DND-41 (cell line): Measurements from ENCODE around the gene INPP5J.

Experiments
- ATAC-seq: fragments of 200-7000 bp; cut with Tn5 transposase; 3 replicates; pipeline ENCODE4 v1.9.1; 2021; ENCODE audit warnings: low read depth; ENCODE audit not compliant: insufficient read depth
- DNase-seq: peaks from one replicate; pipeline ENCODE4 v3.0.0-alpha.2; 2020
- H2AFZ ChIP-seq: 2 replicates; pipeline ENCODE4 v1.6.0; 2012; ENCODE audit warnings: low read depth, low read length
- H3K27ac ChIP-seq: 2 replicates; pipeline ENCODE4 v1.5.1; 2012; ENCODE audit warnings: low read length, inconsistent platforms
- H3K27me3 ChIP-seq: fragments of 200-600 bp; sonication (generic); 2 replicates; pipeline ENCODE4 v1.6.0; 2012; ENCODE audit warnings: low read length, mild to moderate bottlenecking, inconsistent platforms; ENCODE audit not compliant: insufficient read depth, poor library complexity
- H3K36me3 ChIP-seq: 2 replicates; pipeline ENCODE4 v1.5.1; 2012; ENCODE audit warnings: low read length, inconsistent platforms; ENCODE audit not compliant: insufficient read depth
- H3K4me1 ChIP-seq: 2 replicates; pipeline ENCODE4 v1.5.1; 2012; ENCODE audit warnings: mild to moderate bottlenecking, low read length; ENCODE audit not compliant: insufficient read depth
- H3K4me2 ChIP-seq: 2 replicates; pipeline ENCODE4 v1.6.0; 2012; ENCODE audit warnings: mild to moderate bottlenecking, moderate library complexity, low read length, inconsistent platforms; ENCODE audit not compliant: insufficient read depth
- H3K4me3 ChIP-seq, 2 experiments: fragments of 200-600 bp in 1 of 2; shearing (Covaris generic) in 1 of 2; 2 replicates each; pipeline ENCODE4 v1.5.1; 2012 to 2016; ENCODE audit warnings: inconsistent platforms in 2 of 2, low read length in 2 of 2, mild to moderate bottlenecking in 2 of 2, low read depth in 1 of 2, moderate library complexity in 1 of 2
- H3K79me2 ChIP-seq: 2 replicates; pipeline ENCODE4 v1.6.0; 2012; ENCODE audit warnings: low read length, inconsistent platforms; ENCODE audit not compliant: insufficient read depth
- H3K9ac ChIP-seq: 2 replicates; pipeline ENCODE4 v1.6.0; 2012; ENCODE audit warnings: low read depth, mild to moderate bottlenecking, inconsistent platforms, low read length, moderate library complexity
- H3K9me3 ChIP-seq: 2 replicates; pipeline ENCODE4 v1.5.1; 2012; ENCODE audit warnings: low read length, moderate library complexity, mild to moderate bottlenecking, inconsistent platforms; ENCODE audit not compliant: insufficient read depth, severe bottlenecking
- H4K20me1 ChIP-seq: 2 replicates; pipeline ENCODE4 v1.6.0; 2012; ENCODE audit warnings: low read length; ENCODE audit not compliant: insufficient read depth
- CTCF ChIP-seq: IDR thresholded peaks from 2 replicates; pipeline ENCODE4 v1.5.1; 2012; ENCODE audit warnings: borderline replicate concordance, low read length, moderate library complexity, mild to moderate bottlenecking; ENCODE audit not compliant: poor library complexity, severe bottlenecking; ENCODE audit errors: extremely low read depth
- EZH2 ChIP-seq: IDR thresholded peaks from 3 replicates; pipeline ENCODE4 v1.6.1; 2012; ENCODE audit warnings: borderline replicate concordance, low read depth, mild to moderate bottlenecking, moderate library complexity, low read length, inconsistent platforms; ENCODE audit not compliant: severe bottlenecking

The INPP5J gene

GRCh38 chr22:31093086-31093850, 29.5 kb upstream of the INPP5J start:
- Histone ChIP-seq H3K36me3 (peaks cover 79% of the 10 kb centered on the region), H3K27ac (no peak overlapping the region), H3K9me3 (no peaks in the 10 kb centered on the region), H3K4me3 (no peak overlapping the region), H2AFZ (no peak overlapping the region), H3K27me3 (no peaks in the 10 kb centered on the region), H3K4me2 (no peak overlapping the region), H3K4me1 (no peaks in the 10 kb centered on the region), H3K79me2 (no peaks in the 10 kb centered on the region), H3K9ac (no peak overlapping the region), H4K20me1 (no peaks in the 10 kb centered on the region; the same call in 1 of the 2 replicates)
- TF ChIP-seq EZH2 (no peak), CTCF (no peak)
- ATAC-seq (no peak), DNase-seq (no peak)

GRCh38 chr22:31094021-31094551, 28.7 kb upstream of the INPP5J start:
- no peaks in the 10 kb centered on the region for H3K79me2 ChIP-seq
- H3K9ac ChIP-seq: no peak overlapping the region
- no peak for TF ChIP-seq CTCF
- no peak for TF ChIP-seq EZH2
- no peak overlapping the region for H3K4me3 ChIP-seq
- no peak overlapping the region for H2AFZ ChIP-seq
- no peak for ATAC-seq
- H3K4me2 ChIP-seq: no peak overlapping the region
- no peaks in the 10 kb centered on the region for H3K9me3 ChIP-seq
- no peak for DNase-seq
- no peaks in the 10 kb centered on the region for H3K4me1 ChIP-seq
- no peak overlapping the region for H3K27ac ChIP-seq
- peaks cover 73% of the 10 kb centered on the region for H3K36me3 ChIP-seq
- no peaks in the 10 kb centered on the region; the same call in 1 of the 2 replicates for H4K20me1 ChIP-seq
- H3K27me3 ChIP-seq: no peaks in the 10 kb centered on the region

- Histone ChIP-seq H4K20me1 (no peaks in the 10 kb centered on the region), H3K36me3 (peaks cover 73% of the 10 kb centered on the region), H2AFZ (no peak overlapping the region), H3K27ac (no peak overlapping the region), H3K4me3 (no peak overlapping the region), H3K4me2 (no peak overlapping the region), H3K4me1 (no peaks in the 10 kb centered on the region), H3K9me3 (no peaks in the 10 kb centered on the region), H3K27me3 (no peaks in the 10 kb centered on the region), H3K9ac (no peak overlapping the region), H3K79me2 (no peaks in the 10 kb centered on the region)
- TF ChIP-seq EZH2: no peak
- no peak for TF ChIP-seq CTCF
- no peak for ATAC-seq
- no peak for DNase-seq
Measured at GRCh38 chr22:31094741-31095140, 28.0 kb upstream of the INPP5J start.
